ENCODE measurements around the gene PRMT9. TPM values are rescaled to one million over a fixed set of nuclear protein-coding genes. Genes with fewer than 3 reads are reported as not detected.

Gene PRMT9
- polyA plus RNA-seq, 1 experiment = 12.4 TPM

DNA sequence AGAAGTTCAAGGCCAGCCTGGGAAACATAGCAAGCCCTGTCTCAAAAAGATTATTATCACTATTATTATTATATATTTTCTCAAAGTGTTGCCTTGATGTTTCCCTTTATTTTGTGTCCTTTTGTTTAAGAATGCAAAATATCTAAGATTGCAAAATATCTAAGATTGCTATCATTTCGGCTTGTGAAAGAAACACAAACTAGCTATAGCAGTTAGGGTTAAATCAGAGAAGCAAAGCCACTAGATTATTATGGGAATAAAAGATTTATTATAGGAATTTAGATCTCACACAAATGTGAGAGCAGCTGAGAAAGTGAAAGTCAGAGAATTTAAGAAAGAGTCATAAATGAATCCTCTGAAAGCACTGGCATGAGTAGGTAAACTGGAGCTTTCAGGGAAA lies 84.8 kb downstream of the PRMT9 start:
- DNase-seq (ENCODE audit: low read depth, low spot score) = no peak
- TF ChIP-seq, protein P1, sequence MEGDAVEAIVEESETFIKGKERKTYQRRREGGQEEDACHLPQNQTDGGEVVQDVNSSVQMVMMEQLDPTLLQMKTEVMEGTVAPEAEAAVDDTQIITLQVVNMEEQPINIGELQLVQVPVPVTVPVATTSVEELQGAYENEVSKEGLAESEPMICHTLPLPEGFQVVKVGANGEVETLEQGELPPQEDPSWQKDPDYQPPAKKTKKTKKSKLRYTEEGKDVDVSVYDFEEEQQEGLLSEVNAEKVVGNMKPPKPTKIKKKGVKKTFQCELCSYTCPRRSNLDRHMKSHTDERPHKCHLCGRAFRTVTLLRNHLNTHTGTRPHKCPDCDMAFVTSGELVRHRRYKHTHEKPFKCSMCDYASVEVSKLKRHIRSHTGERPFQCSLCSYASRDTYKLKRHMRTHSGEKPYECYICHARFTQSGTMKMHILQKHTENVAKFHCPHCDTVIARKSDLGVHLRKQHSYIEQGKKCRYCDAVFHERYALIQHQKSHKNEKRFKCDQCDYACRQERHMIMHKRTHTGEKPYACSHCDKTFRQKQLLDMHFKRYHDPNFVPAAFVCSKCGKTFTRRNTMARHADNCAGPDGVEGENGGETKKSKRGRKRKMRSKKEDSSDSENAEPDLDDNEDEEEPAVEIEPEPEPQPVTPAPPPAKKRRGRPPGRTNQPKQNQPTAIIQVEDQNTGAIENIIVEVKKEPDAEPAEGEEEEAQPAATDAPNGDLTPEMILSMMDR (IDR thresholded peaks at IDR 0.05; ENCODE audit: low read depth, low read length) = no peak
- no peaks in the 10 kb centered on the region for H3K27me3 ChIP-seq (ENCODE audit: control insufficient read depth, insufficient read depth, low read length)
- H3K4me3 ChIP-seq (ENCODE audit: low read depth, low read length) = no peak overlapping the region
- no peaks in the 10 kb centered on the region for H3K9me3 ChIP-seq (ENCODE audit: control insufficient read depth, insufficient read depth, low read length)
- H3K27ac ChIP-seq (ENCODE audit: low read depth, low read length) = peak overlapping the region; percentile 63
- ChIA-PET CTCF (interaction anchor here (2.4 to 3.7 kb wide), 3 partner anchors 10 to 502 kb away, joined by 7 to 24 read pairs (median 21); no protein-coding TSS in a partner anchor), POLR2A (interaction anchor here (1.5 to 1.7 kb wide), 2 partner anchors 18 to 133 kb away, joined by 6 to 11 read pairs; partner anchors contain the start of genes ARHGAP10 and TMEM184C)

DNA sequence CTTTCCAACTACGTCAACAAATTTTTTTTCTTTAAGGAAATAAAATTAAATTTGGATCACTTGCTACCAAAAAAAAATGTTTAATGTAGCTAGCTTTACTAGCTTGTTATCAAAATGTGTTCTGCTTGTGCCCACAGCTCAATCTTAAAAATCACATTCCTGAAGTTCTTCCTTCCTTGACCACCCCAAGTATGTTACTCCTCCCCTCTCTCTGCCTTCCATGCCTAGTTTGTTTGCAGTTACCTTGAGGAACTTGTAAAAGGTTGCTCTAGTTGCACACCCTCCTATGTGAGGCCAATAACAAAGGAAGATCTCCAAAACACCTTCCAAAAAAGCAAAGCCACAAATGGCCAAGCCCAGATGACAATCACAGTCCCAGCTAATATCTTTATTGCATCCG lies 86.4 kb downstream of the PRMT9 start:
- Histone ChIP-seq H3K9me3 (ENCODE audit: control insufficient read depth, insufficient read depth, low read length) (no peaks in the 10 kb centered on the region), H3K4me3 (ENCODE audit: low read depth, low read length) (no peak overlapping the region), H3K27ac (ENCODE audit: low read depth, low read length) (peak overlapping the region; percentile 92), H3K27me3 (ENCODE audit: control insufficient read depth, insufficient read depth, low read length) (no peaks in the 10 kb centered on the region)
- POLR2A ChIA-PET = interaction anchor here (0.7 to 1.3 kb wide), 3 partner anchors 19 to 494 kb away, joined by 3 to 7 read pairs (median 4); partner anchors contain the start of genes ARHGAP10 and TMEM184C
- TF ChIP-seq, protein P1 (IDR thresholded peaks at IDR 0.05; ENCODE audit: low read depth, low read length) = no peak
- no peak for DNase-seq (ENCODE audit: low read depth, low spot score)
- CTCF ChIA-PET = interaction anchor here (0.6 to 7.6 kb wide), 8 partner anchors 8 to 579 kb away, joined by 3 to 117 read pairs (median 6); partner anchors contain the start of gene TMEM184C

DNA sequence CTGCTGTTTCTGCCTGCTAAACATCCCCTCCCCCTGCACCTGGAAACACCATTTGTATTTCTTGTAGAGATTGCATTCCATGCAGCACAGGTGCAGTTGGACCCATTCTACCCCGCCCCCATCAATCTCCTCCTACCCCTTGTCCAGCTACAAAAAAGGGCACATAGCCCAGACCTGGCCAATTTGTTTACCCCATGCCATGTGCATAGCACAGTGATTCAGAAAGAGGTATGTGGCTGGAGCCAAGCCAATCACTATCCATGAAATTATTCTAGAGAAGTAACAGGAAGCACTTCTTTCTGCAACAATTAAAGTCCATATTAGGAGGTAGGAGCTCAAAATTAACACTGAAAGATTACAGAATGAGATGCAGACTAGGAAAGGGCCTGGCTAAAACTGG lies 87.0 kb downstream of the PRMT9 start:
- TF ChIP-seq, protein P1 (IDR thresholded peaks at IDR 0.05; ENCODE audit: low read depth, low read length) = no peak
- Histone ChIP-seq H3K27me3 (ENCODE audit: control insufficient read depth, insufficient read depth, low read length) (no peaks in the 10 kb centered on the region), H3K9me3 (ENCODE audit: control insufficient read depth, insufficient read depth, low read length) (no peaks in the 10 kb centered on the region), H3K27ac (ENCODE audit: low read depth, low read length) (peak overlapping the region; percentile 92), H3K4me3 (ENCODE audit: low read depth, low read length) (no peak overlapping the region)
- CTCF ChIA-PET = interaction anchor here (0.6 to 7.6 kb wide), 10 partner anchors 8 to 578 kb away, joined by 3 to 117 read pairs (median 5); partner anchors contain the start of gene TMEM184C
- peak; percentile 87 for DNase-seq (ENCODE audit: low read depth, low spot score)
- POLR2A ChIA-PET = interaction anchor here (0.7 to 1.3 kb wide), 3 partner anchors 20 to 493 kb away, joined by 3 to 7 read pairs (median 4); partner anchors contain the start of genes ARHGAP10 and TMEM184C

DNA sequence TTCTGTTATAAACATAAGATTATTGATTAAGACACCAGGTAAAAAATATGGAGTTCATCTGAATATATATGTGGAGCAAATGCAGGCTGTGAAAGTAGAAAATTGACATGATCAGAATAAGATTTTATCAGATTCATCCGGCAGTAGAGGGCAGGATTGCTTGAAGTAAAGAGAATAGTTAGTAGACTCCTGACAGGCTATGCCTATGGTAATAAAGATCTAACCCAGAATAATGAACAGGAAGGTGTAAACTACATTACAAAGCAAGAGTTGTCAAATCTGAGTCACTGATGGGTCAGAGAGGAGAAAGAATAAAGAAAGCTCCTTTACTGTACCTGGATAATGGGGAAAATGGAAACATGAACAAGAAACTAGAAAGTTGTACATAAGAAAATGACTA lies 87.6 kb downstream of the PRMT9 start:
- no peaks in the 10 kb centered on the region for H3K9me3 ChIP-seq (ENCODE audit: control insufficient read depth, insufficient read depth, low read length)
- ChIA-PET CTCF (interaction anchor here (0.8 to 7.6 kb wide), 8 partner anchors 9 to 578 kb away, joined by 3 to 117 read pairs (median 6); partner anchors contain the start of gene TMEM184C), POLR2A (interaction anchor here (1.3 kb wide), 1 partner anchor 21 kb away, joined by 7 read pairs; the partner anchor contains the start of gene TMEM184C)
- no peaks in the 10 kb centered on the region for H3K27me3 ChIP-seq (ENCODE audit: control insufficient read depth, insufficient read depth, low read length)
- no peak overlapping the region for H3K27ac ChIP-seq (ENCODE audit: low read depth, low read length)
- TF ChIP-seq, protein P1 (IDR thresholded peaks at IDR 0.05; ENCODE audit: low read depth, low read length) = no peak
- H3K4me3 ChIP-seq (ENCODE audit: low read depth, low read length) = no peak overlapping the region
- DNase-seq (ENCODE audit: low read depth, low spot score) = no peak

DNA sequence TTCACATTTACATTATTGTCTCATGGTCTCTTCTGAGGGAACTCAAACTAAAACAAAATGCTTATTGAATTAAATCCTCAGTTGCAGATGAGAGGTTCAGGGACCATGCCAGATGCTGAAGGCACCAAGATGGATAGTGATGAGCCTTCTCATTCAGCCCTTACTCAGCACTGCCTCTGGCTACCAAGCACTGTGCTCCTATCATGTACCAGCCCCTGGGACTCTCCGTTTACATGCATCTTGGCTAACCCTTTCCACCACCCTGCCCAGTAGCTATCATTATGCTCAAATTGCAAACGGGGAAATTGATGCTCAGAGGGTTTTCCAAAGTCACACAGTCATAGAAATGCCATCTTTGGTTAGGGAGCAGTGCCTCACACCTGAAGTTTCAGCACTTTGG lies 89.4 kb downstream of the PRMT9 start:
- TF ChIP-seq, protein P1 (IDR thresholded peaks at IDR 0.05; ENCODE audit: low read depth, low read length) = no peak

More for the DNA sequence above, 89.4 kb downstream of the PRMT9 start:
- no peak for DNase-seq (ENCODE audit: low read depth, low spot score)
- ChIA-PET CTCF (interaction anchor here (0.6 to 7.6 kb wide), 6 partner anchors 84 to 575 kb away, joined by 3 to 117 read pairs (median 4); no protein-coding TSS in a partner anchor), POLR2A (no interaction called here)
- no peaks in the 10 kb centered on the region for H3K9me3 ChIP-seq (ENCODE audit: control insufficient read depth, insufficient read depth, low read length)
- H3K4me3 ChIP-seq (ENCODE audit: low read depth, low read length) = no peak overlapping the region
- no peak overlapping the region for H3K27ac ChIP-seq (ENCODE audit: low read depth, low read length)
- H3K27me3 ChIP-seq (ENCODE audit: control insufficient read depth, insufficient read depth, low read length) = no peaks in the 10 kb centered on the region

Measured in AG04450 (cell line).